HG02588 (cell line): ENCODE data around the gene ABCG8.

Experiments used
- ATAC-seq: cut with Tn5 transposase; IDR thresholded peaks from one replicate; pipeline ENCODE4 v1.9.1; 2021; ENCODE audit warnings: mild to moderate bottlenecking, moderate library complexity; ENCODE audit not compliant: unreplicated experiment

Gene ABCG8

GRCh38 chr2:43825841-43826240, 12.9 kb upstream of the ABCG8 start:
- no peak for ATAC-seq

- ATAC-seq, result no peak
These were observed 12.2 kb upstream of the ABCG8 start for GRCh38 chr2:43826305-43827250.

- no peak for ATAC-seq
These were observed 7.1 kb upstream of the ABCG8 start for GRCh38 chr2:43831543-43832294.

GRCh38 chr2:43832457-43832856, 6.3 kb upstream of the ABCG8 start:
- ATAC-seq, result no peak

- ATAC-seq, result no peak
These were observed 1.7 kb upstream of the ABCG8 start for GRCh38 chr2:43837033-43837432.

- no peak for ATAC-seq
These were observed 776 bp upstream of the ABCG8 start for GRCh38 chr2:43837831-43838559.

GRCh38 chr2:43839776-43840564, 1.2 kb downstream of the ABCG8 start:
- ATAC-seq, result no peak

- no peak for ATAC-seq
These were observed 2.2 kb downstream of the ABCG8 start for GRCh38 chr2:43840965-43841364.

GRCh38 chr2:43841949-43842865, 3.4 kb downstream of the ABCG8 start:
- ATAC-seq, result no peak

- ATAC-seq, result no peak
These were observed 4.1 kb downstream of the ABCG8 start for GRCh38 chr2:43842866-43843226.

GRCh38 chr2:43845181-43845580, 6.4 kb downstream of the ABCG8 start:
- ATAC-seq, result no peak

- ATAC-seq, result no peak
These were observed 7.5 kb downstream of the ABCG8 start for GRCh38 chr2:43846140-43846793.

- no peak for ATAC-seq
These were observed 9.4 kb downstream of the ABCG8 start for GRCh38 chr2:43848214-43848613.

GRCh38 chr2:43851011-43851980, 12.5 kb downstream of the ABCG8 start:
- no peak for ATAC-seq

GRCh38 chr2:43852196-43852730, 13.5 kb downstream of the ABCG8 start:
- ATAC-seq, result no peak

- ATAC-seq, result no peak
These were observed 14.6 kb downstream of the ABCG8 start for GRCh38 chr2:43853141-43854081.
